ENCODE results near the gene TWIST2. TPM values are rescaled to one million over a fixed set of nuclear protein-coding genes. Genes with fewer than 3 reads are reported as not detected.

TWIST2 gene
- total RNA-seq, 1 experiment from 2014 or later, result 0.22 TPM

DNA sequence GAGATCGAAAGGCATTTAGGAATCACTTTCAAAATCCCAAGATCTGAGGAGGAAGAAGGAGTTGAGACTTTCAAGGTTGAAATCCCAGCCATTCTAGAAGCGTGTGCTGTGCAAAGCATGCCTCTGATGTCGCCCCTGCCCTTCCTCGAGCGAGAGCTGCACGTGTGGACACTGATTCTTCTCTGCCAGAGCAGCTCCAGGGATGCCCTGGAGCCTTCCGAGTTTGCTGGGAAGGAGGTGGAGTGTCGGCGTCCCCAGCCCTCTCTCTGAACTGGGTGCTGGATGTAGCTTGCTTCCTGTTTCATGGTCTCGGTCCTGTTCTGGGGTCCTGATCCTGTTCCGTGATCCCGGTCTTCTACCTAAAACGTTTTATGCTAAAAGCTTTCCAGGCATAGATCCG is 76.1 kb downstream of the TWIST2 start:
- Histone ChIP-seq H3K27ac (ENCODE audit: insufficient read length, low read depth, low read length) (no peak overlapping the region), H3T11ph (ENCODE audit: low read length) (no peak overlapping the region), H3K23ac (ENCODE audit: insufficient read length, low read depth, low read length) (no peak overlapping the region), H3K9me3 (ENCODE audit: control insufficient read depth, low read depth, low read length) (no peaks in the 10 kb centered on the region), H3K18ac (ENCODE audit: insufficient read length, low read depth, low read length) (no peak overlapping the region), H4K5ac (ENCODE audit: insufficient read length, low read depth, low read length) (no peak overlapping the region), H3K9ac (ENCODE audit: extremely low read depth, insufficient read length, low read length) (no peak overlapping the region), H2BK120ac (ENCODE audit: low read depth, low read length, poor library complexity, severe bottlenecking) (no peak overlapping the region), H3K14ac (ENCODE audit: insufficient read depth, low read length) (no peak overlapping the region), H3K56ac (ENCODE audit: insufficient read length, low read depth, low read length) (no peak overlapping the region), H3K79me2 (ENCODE audit: insufficient read depth, low read length) (no peaks in the 10 kb centered on the region), H2AFZ (ENCODE audit: low read length) (no peak overlapping the region), H3K27me3 (ENCODE audit: insufficient read depth, low read length) (no peaks in the 10 kb centered on the region), H4K91ac (ENCODE audit: insufficient read length, low read depth, low read length) (no peak overlapping the region), H2BK15ac (ENCODE audit: low read depth, low read length) (no peak overlapping the region), H3K4ac (ENCODE audit: low read depth, low read length) (no peak overlapping the region), H2BK20ac (ENCODE audit: low read depth, low read length, poor library complexity, severe bottlenecking) (no peak overlapping the region), H3K4me1 (ENCODE audit: insufficient read depth, low read length) (no peaks in the 10 kb centered on the region), H2BK12ac (ENCODE audit: insufficient read length, low read depth, low read length) (no peak overlapping the region), H4K8ac (replicated peaks; ENCODE audit: insufficient read length, low read depth, low read length) (no peak overlapping the region), H3K79me1 (ENCODE audit: insufficient read depth, low read depth, low read length, poor library complexity, severe bottlenecking) (no peaks in the 10 kb centered on the region), H3K23me2 (ENCODE audit: insufficient read length, low read depth, low read length, poor library complexity, severe bottlenecking) (no peaks in the 10 kb centered on the region), H3K4me2 (ENCODE audit: insufficient read depth, insufficient read length, low read length) (no peak overlapping the region), H4K20me1 (ENCODE audit: control insufficient read depth, insufficient read depth, insufficient read length) (no peaks in the 10 kb centered on the region), H2AK5ac (ENCODE audit: insufficient read length, low read length) (no peak overlapping the region), H2BK5ac (ENCODE audit: insufficient read length, low read length) (no peak overlapping the region)
- DNase-seq, result no peak
- H3K9me3 Mint-ChIP-seq, result no peaks in the 10 kb centered on the region
- H3K4me3 Mint-ChIP-seq, result no peak overlapping the region
- no peaks in the 10 kb centered on the region for H3K36me3 Mint-ChIP-seq (ENCODE audit: insufficient read depth in 1 of 3, low read depth in 3 of 3)
- no peaks in the 10 kb centered on the region for H3K4me1 Mint-ChIP-seq
- H3K27me3 Mint-ChIP-seq (ENCODE audit: low read depth), result peaks cover 19% of the 10 kb centered on the region
- peak overlapping the region in 1 of 3 experiments; percentile 22; a peak in 1 of 7 replicates for H3K27ac Mint-ChIP-seq
- TF ChIP-seq, protein P1, sequence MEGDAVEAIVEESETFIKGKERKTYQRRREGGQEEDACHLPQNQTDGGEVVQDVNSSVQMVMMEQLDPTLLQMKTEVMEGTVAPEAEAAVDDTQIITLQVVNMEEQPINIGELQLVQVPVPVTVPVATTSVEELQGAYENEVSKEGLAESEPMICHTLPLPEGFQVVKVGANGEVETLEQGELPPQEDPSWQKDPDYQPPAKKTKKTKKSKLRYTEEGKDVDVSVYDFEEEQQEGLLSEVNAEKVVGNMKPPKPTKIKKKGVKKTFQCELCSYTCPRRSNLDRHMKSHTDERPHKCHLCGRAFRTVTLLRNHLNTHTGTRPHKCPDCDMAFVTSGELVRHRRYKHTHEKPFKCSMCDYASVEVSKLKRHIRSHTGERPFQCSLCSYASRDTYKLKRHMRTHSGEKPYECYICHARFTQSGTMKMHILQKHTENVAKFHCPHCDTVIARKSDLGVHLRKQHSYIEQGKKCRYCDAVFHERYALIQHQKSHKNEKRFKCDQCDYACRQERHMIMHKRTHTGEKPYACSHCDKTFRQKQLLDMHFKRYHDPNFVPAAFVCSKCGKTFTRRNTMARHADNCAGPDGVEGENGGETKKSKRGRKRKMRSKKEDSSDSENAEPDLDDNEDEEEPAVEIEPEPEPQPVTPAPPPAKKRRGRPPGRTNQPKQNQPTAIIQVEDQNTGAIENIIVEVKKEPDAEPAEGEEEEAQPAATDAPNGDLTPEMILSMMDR (conservative IDR thresholded peaks at IDR 0.05), result no peak
- WGBS (ENCODE audit: extremely low coverage, insufficient read length, low lambda C conversion rate), result no CpG with 5 or more reads among the region's 14 CpGs

All from H9 (cell line).